Mucosa of rectum (tissue), 2 donors: Measurements from ENCODE around the gene EPB41L4B.
"Not testable (repeated sequence)": the region's sequence is repeated elsewhere in the genome, so short reads cannot be mapped to it uniquely, and the experiment has no call there.

ENCODE experiments used
- H3K27ac ChIP-seq, 2 donors: one replicate each; pipeline ENCODE4 v1.7.0; 2013; ENCODE audit warnings: inconsistent platforms in 2 of 2, low read depth in 2 of 2, low read length in 2 of 2
- H3K27me3 ChIP-seq, 2 donors: one replicate each; pipeline ENCODE4 v1.7.0; 2013; ENCODE audit warnings: low read length in 2 of 2; ENCODE audit not compliant: control insufficient read depth in 2 of 2, insufficient read depth in 2 of 2
- H3K36me3 ChIP-seq, 2 donors: one replicate each; pipeline ENCODE4 v1.7.0; 2013; ENCODE audit warnings: low read length in 2 of 2; ENCODE audit not compliant: control insufficient read depth in 2 of 2, insufficient read depth in 2 of 2
- H3K4me1 ChIP-seq, 2 donors: one replicate each; pipeline ENCODE4 v1.7.0; 2013; ENCODE audit warnings: low read length in 2 of 2, mild to moderate bottlenecking in 1 of 2; ENCODE audit not compliant: control insufficient read depth in 2 of 2, insufficient read depth in 2 of 2
- H3K4me3 ChIP-seq, 2 donors: one replicate each; pipeline ENCODE4 v1.7.0; 2013; ENCODE audit warnings: low read length in 2 of 2
- H3K9ac ChIP-seq, 2 donors: one replicate each; pipeline ENCODE4 v1.7.0; 2013; ENCODE audit warnings: low read length in 2 of 2, low read depth in 1 of 2, mild to moderate bottlenecking in 1 of 2
- H3K9me3 ChIP-seq, 2 donors: one replicate each; pipeline ENCODE4 v1.7.0; 2013; ENCODE audit warnings: low read length in 2 of 2; ENCODE audit not compliant: control insufficient read depth in 2 of 2
- donor health status: healthy.
- donor health status: Normal muscosa, but diverticular disease.

The EPB41L4B gene

DNA sequence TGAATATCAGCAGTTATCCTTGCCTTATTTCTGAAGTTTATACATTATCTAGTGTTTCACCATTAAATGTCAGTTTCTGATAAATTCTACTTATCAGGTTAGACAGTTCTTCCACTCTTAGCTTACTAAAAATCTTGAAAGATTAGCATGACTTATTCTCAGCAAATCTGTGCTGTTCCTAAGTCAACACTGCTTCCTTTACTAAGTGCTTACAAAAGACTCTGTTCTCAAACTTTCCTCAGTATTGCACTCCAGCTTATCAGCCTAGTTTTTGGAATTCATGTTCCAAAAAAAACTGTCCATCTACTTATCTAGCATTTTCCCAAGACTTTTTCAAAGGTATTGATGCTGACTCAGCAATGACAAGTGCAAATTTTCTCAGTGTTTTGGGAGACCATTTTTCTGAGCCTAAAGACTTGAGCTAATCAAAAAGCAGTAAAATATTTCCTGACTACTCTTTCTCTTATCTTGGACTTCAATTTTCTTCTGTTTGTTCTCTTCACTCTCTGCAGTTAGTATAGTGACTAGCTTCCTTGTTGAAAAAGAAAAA lies 92.7 kb downstream of the EPB41L4B start:
- Histone ChIP-seq H3K36me3 (no peaks in the 10 kb centered on the region), H3K9me3 (no peaks in the 10 kb centered on the region), H3K27ac (no peak overlapping the region), H3K27me3 (no peaks in the 10 kb centered on the region), H3K9ac (peak overlapping the region in 1 of 2 donors; percentile 32), H3K4me1 (no peaks in the 10 kb centered on the region), H3K4me3 (no peak overlapping the region)

DNA sequence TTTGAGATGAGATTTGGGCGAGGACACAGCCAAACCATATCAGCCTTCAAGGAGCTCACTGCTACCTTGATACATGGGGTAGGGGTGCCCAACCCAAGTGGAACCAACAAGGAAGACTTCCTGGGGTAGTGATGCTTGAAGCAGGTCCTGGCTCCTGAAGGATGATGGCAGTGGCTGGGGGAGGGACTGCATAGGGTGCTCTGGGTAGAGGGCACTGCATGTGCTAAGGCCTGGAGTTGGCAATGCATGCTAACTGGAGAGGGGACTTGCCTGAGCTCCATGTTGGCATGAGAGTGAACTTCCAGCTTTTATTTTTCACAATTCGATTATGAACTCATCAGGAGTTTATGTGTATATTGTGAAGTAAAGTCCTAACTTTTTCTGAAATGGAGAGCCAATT lies 95.2 kb downstream of the EPB41L4B start:
- H3K4me3 ChIP-seq = no peak overlapping the region
- H3K27ac ChIP-seq = no peak overlapping the region
- no peaks in the 10 kb centered on the region for H3K36me3 ChIP-seq
- no peak overlapping the region for H3K9ac ChIP-seq
- no peaks in the 10 kb centered on the region for H3K4me1 ChIP-seq
- H3K9me3 ChIP-seq = no peaks in the 10 kb centered on the region
- H3K27me3 ChIP-seq = no peaks in the 10 kb centered on the region

DNA sequence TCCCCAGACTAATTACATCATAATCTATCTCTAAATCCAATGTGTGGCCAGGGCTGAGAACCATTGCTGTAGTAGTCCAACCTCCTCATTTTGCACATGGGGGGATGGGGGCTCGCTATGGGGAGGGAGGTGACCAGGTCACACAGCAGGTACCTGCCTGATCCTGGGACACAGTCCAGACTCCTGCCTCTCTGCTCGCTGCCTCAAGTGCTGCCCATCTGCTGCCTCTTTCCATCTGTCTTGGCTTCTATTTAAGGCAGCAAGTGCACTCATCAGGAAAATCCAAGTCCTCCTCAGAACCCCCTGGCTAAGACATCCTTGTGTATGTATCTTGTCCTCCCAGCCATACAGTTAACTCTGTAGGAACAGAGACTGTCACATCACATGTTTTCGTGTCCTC lies 96.1 kb downstream of the EPB41L4B start:
- Histone ChIP-seq H3K9me3 (no peaks in the 10 kb centered on the region), H3K27ac (no peak overlapping the region), H3K36me3 (no peaks in the 10 kb centered on the region), H3K27me3 (no peaks in the 10 kb centered on the region), H3K9ac (no peak overlapping the region), H3K4me1 (no peaks in the 10 kb centered on the region), H3K4me3 (no peak overlapping the region)

DNA sequence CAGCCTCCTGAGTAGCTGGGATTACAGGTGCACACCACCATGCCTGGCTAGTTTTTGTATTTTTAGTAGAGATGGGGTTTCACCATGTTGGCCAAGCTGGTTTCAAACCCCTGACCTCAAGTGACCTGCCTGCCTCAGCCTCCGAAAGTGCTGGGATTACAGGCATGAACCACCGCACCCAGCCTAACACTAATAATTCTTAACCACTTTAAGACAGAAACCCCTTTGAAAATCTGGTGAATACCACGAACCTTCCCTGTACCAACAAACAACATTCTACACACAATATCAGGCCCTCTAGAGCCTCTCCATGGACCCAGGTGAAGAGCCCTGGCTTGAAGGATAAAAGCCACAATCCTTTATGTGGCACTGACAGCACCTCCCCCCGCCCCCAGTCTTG lies 102.6 kb downstream of the EPB41L4B start:
- not testable (repeated sequence) for H3K9me3 ChIP-seq, H3K27me3 ChIP-seq, H3K4me1 ChIP-seq, H3K9ac ChIP-seq, H3K36me3 ChIP-seq, H3K4me3 ChIP-seq, H3K27ac ChIP-seq

DNA sequence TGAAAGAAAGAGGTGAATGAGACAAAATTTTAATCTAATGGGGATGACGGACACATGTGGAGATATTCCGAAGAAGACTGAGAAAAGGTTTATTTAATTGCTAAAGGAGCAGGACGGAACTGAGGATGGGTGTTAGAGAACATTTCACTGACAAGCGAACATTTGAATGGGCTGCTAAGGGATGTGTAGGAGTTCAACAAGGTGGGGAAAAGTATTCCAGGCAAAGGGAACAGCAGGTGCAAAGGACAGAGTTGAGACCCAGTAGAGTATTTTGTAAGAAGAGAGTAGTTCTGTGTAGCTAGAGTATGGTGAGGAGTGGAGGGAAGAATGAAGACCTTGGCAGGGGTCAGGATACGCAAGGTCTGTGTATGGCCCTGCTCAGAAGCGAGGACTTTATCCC lies 106.4 kb downstream of the EPB41L4B start:
- Histone ChIP-seq H3K4me3 (no peak overlapping the region), H3K27ac (no peak overlapping the region), H3K4me1 (no peaks in the 10 kb centered on the region), H3K9me3 (no peaks in the 10 kb centered on the region), H3K27me3 (no peaks in the 10 kb centered on the region), H3K36me3 (no peaks in the 10 kb centered on the region), H3K9ac (no peak overlapping the region)

DNA sequence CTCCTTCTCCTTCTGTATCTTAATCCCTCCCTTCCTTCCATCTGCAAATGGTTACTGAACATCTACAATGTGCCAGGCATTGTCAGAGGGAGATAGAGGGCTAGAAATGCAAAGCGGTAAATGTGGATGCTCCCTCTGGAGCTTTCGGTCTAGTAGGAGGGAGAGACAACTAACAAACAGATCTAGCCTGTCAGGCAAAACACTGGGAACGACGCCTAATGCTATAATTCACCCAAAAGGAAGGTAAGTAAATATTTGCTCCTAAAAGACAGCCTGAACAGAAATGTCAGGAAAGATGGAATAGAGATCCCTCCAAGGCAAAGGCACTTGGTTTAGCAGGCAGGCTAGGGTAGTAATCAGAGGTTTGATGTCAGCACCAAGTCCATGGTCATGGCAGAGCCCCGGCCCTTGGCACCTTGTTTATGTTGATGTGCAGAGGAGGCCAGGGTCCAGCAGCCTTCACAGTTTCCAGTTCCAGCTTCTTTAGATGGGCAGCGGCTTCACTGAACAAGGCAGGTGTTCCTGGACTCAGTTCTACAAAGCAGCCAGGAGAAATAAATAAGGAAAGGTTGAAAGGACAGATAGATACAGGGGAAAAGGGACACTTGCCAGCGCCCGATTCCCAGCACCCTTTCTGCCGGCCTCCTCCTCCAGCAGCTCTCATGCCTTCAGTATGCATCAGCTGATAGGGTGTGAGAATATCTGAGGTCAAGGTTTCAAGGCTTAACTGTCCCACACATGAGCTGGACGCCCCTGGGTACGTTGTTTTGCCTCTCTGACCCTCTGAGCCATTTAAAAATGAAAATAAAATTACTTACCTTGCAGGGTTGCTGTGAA lies 107.4 kb downstream of the EPB41L4B start:
- H3K27ac ChIP-seq = no peak overlapping the region
- H3K9ac ChIP-seq = no peak overlapping the region
- H3K36me3 ChIP-seq = no peaks in the 10 kb centered on the region
- H3K4me1 ChIP-seq = no peaks in the 10 kb centered on the region
- no peaks in the 10 kb centered on the region for H3K27me3 ChIP-seq
- no peaks in the 10 kb centered on the region for H3K9me3 ChIP-seq
- no peak overlapping the region for H3K4me3 ChIP-seq

DNA sequence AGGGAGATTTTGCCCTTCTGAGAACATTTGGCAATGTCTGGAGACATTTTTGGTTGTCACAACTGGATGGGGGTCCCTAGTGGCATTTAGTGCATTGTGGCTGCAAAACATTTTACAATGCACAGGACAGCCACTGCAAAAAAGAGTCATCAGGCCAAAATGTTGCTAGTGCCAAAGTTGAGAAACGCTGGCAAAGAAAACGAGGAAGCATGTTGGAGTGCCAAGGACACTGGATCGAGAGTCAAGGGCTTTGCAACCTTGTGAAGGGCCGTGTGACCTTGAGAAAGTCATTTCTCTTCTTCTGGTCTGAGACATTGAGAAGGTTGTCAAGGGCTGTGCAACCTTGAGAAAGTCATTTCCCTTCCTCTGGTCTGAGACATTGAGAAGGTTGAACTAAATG lies 108.1 kb downstream of the EPB41L4B start:
- Histone ChIP-seq H3K27ac (no peak overlapping the region), H3K9me3 (no peaks in the 10 kb centered on the region), H3K36me3 (no peaks in the 10 kb centered on the region), H3K9ac (no peak overlapping the region), H3K27me3 (no peaks in the 10 kb centered on the region), H3K4me1 (no peaks in the 10 kb centered on the region), H3K4me3 (no peak overlapping the region)

DNA sequence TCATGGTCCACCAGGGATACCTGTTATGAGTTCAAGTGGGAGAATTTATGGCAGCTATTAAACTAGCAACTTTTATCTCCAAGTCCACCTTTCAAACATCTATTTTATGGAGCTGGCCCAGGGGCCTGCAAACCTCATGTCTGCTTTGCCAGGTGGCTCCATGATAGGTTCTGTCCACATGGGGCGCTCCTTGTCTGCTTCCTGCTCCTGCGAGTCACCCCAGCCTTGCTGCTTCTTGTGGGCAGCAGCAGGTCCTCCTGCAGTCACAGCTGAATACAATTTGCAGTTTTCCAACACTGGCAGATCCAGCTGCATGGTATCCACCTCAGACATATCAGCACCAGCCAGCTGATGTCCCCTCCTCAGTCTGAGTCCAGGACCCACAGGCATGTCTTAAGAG lies 114.2 kb downstream of the EPB41L4B start:
- Histone ChIP-seq H3K27me3 (no peaks in the 10 kb centered on the region), H3K36me3 (no peaks in the 10 kb centered on the region), H3K4me1 (no peaks in the 10 kb centered on the region), H3K27ac (no peak overlapping the region), H3K4me3 (no peak overlapping the region), H3K9ac (no peak overlapping the region), H3K9me3 (no peaks in the 10 kb centered on the region)

DNA sequence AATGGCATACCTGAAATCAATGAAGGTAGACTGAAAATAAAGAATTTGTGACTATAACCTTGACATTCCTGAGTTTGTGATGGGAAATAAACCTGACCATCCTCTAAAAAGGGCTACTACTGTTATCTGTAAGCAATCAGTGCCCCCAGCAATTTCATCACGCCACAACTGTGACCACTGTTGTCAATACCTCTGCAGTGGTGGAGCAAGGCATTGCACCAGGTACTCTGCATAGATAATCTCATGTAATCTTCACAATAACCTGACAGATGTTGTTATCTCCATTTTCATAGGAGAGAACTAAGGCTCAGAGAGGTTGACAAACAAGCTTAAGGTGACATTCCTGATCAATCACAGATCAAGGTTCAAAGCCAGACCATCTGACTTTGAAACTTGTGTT lies 115.3 kb downstream of the EPB41L4B start:
- no peaks in the 10 kb centered on the region for H3K27me3 ChIP-seq
- H3K27ac ChIP-seq = no peak overlapping the region
- H3K9ac ChIP-seq = no peak overlapping the region
- no peak overlapping the region for H3K4me3 ChIP-seq
- H3K9me3 ChIP-seq = no peaks in the 10 kb centered on the region
- no peaks in the 10 kb centered on the region for H3K36me3 ChIP-seq
- no peaks in the 10 kb centered on the region for H3K4me1 ChIP-seq

DNA sequence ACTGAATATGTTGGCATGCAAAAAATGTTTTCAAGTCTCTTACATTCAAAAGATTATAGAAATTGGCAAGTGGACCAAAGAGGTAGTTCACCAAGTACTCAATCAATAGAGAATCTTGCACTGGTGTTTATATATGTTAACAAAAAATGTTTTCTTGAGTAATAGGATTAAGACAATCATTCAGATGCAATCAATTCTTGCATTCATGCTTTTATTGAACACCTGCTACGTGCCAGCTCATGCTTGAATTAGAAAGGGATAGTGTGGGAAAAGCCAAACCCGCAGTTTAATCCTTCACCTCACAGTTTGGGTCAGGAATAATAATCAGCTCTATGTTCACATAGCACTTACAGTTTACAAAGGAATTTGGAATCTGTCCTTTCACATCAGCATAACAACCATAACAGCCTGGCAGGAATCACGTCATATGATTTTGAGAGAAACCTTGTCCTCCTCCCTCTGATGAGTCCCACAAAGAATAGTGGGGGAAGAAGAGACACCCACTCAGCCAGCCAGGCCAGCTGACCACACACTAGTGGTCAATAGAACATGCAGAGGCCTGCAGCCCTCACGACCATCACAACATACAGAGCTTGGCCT lies 117.0 kb downstream of the EPB41L4B start:
- H3K27ac ChIP-seq = no peak overlapping the region
- H3K9ac ChIP-seq = no peak overlapping the region
- no peak overlapping the region for H3K4me3 ChIP-seq
- no peaks in the 10 kb centered on the region for H3K4me1 ChIP-seq
- H3K9me3 ChIP-seq = no peaks in the 10 kb centered on the region
- H3K27me3 ChIP-seq = no peaks in the 10 kb centered on the region
- H3K36me3 ChIP-seq = no peaks in the 10 kb centered on the region
